GM23248 (cell line): ENCODE measurements around the gene RAD51D. TPM values are rescaled to one million over a fixed set of nuclear protein-coding genes. Genes with fewer than 3 reads are reported as not detected.

ENCODE experiments used
- DNase-seq: peaks from one replicate; pipeline ENCODE4 v3.0.0-alpha.2; 2015
- H2AFZ ChIP-seq: fragments of 200-600 bp; sonication (generic); 2 replicates; pipeline ENCODE4 v1.6.1; 2016; ENCODE audit warnings: antibody characterized with exemption
- H3F3A ChIP-seq: fragments of 200-600 bp; sonication (generic); 2 replicates; pipeline ENCODE4 v1.6.1; 2016; ENCODE audit warnings: mild to moderate bottlenecking, antibody characterized with exemption, mixed run types; ENCODE audit not compliant: insufficient read depth
- H3K27ac ChIP-seq: fragments of 200-600 bp; sonication (generic); 2 replicates; pipeline ENCODE4 v1.5.1; 2016; ENCODE audit warnings: mild to moderate bottlenecking
- H3K27me3 ChIP-seq: fragments of 200-600 bp; sonication (generic); replicated peaks from 2 replicates; pipeline ENCODE4 v1.6.1; 2016; ENCODE audit warnings: mild to moderate bottlenecking; ENCODE audit not compliant: insufficient read depth
- H3K36me3 ChIP-seq: fragments of 200-600 bp; sonication (generic); 2 replicates; pipeline ENCODE4 v1.6.1; 2016; ENCODE audit warnings: low read depth, mild to moderate bottlenecking
- H3K4me1 ChIP-seq: fragments of 200-600 bp; sonication (generic); 2 replicates; pipeline ENCODE4 v1.6.1; 2016; ENCODE audit warnings: mild to moderate bottlenecking; ENCODE audit not compliant: insufficient read depth
- H3K4me2 ChIP-seq: fragments of 200-600 bp; sonication (generic); one replicate; pipeline ENCODE4 v1.6.1; 2016; ENCODE audit warnings: mild to moderate bottlenecking; ENCODE audit not compliant: unreplicated experiment
- H3K4me3 ChIP-seq: fragments of 200-600 bp; sonication (generic); 2 replicates; pipeline ENCODE4 v1.5.1; 2016; ENCODE audit warnings: mild to moderate bottlenecking
- H3K79me2 ChIP-seq: fragments of 200-600 bp; sonication (generic); 2 replicates; pipeline ENCODE4 v1.6.1; 2016; ENCODE audit warnings: mild to moderate bottlenecking; ENCODE audit not compliant: insufficient read depth
- H3K9ac ChIP-seq: fragments of 200-600 bp; sonication (generic); 2 replicates; pipeline ENCODE4 v1.6.1; 2016; ENCODE audit warnings: mild to moderate bottlenecking
- H3K9me2 ChIP-seq: fragments of 200-600 bp; sonication (generic); 2 replicates; pipeline ENCODE4 v1.6.1; 2016; ENCODE audit warnings: mixed run types, mild to moderate bottlenecking, moderate library complexity; ENCODE audit not compliant: insufficient read depth
- H3K9me3 ChIP-seq: fragments of 200-600 bp; sonication (generic); one replicate; pipeline ENCODE4 v1.6.1; 2017; ENCODE audit warnings: low read depth
- H4K20me1 ChIP-seq: fragments of 200-600 bp; sonication (generic); 2 replicates; pipeline ENCODE4 v1.6.0; 2016; ENCODE audit not compliant: insufficient read depth
- EZH2 ChIP-seq: fragments of 200-600 bp; sonication (generic); IDR thresholded peaks from 2 replicates; pipeline ENCODE4 v1.6.1; 2018; ENCODE audit warnings: antibody characterized with exemption, mild to moderate bottlenecking; ENCODE audit not compliant: insufficient read depth, poor library complexity, severe bottlenecking
- EZH2phosphoT487 ChIP-seq: fragments of 200-600 bp; sonication (generic); IDR thresholded peaks from 2 replicates; pipeline ENCODE4 v1.6.1; 2018; ENCODE audit warnings: antibody characterized with exemption, moderate library complexity, mild to moderate bottlenecking, low read depth; ENCODE audit not compliant: insufficient read depth
- WGBS, 2 experiments: methylation state at CpG; one replicate each; pipeline ENCODE4 v1.1.6; 2015 to 2017; ENCODE audit warnings: low lambda C conversion rate in 2 of 2, low coverage in 1 of 2; ENCODE audit errors: missing lambda C conversion rate in 2 of 2; 5-methylcytosine and 5-hydroxymethylcytosine counted together
- in situ Hi-C: fragments of 300-500 bp; cut with MboI; formaldehyde crosslinking; loops from 2 replicates; pipeline ENCODE4 v1.15.0; 2020
- polyA plus RNA-seq: library from polyadenylated mRNA; unstranded; fragments of >200 nt; fragmentation: Nextera tagmentation; extraction: Ambion mirVana; gene quantifications from 2 replicates; pipeline ENCODE4 v1.2.1, GENCODE V29; 2016
- small RNA-seq: library from RNA; depleted of rRNA; stranded (forward); fragments of <200 nt; gene quantifications from one replicate; pipeline ENCODE3, GENCODE V24; 2014; ENCODE audit warnings: low read depth, low replicate concordance
- total RNA-seq: library from RNA; depleted of rRNA; stranded (reverse); fragments of >200 nt; shearing (Covaris generic); gene quantifications from 2 replicates; pipeline ENCODE4 v1.2.3, GENCODE V29; 2014; rRNA removed

The RAD51D gene
- total and polyA plus RNA-seq, 2 experiments from 2014 or later, result 7.7 to 9.9 TPM

DNA sequence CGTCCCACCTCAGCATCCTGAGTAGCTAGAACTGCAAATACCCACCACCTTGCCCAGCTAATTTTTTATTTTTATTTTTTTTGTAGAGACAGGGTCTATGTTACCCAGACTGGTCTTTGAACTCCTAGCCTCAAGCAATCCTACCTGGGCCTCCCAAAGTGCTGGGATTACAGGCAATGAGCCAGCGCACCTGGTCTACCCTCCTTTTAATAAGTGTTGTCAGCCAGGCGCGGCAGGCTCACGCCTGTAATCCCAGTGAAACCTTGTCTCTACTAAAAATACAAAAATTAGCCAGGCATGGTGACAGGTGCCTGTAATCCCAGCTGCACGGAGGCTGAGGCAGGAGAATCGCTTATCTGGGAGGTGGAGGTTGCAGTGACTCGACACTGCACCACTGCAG lies 75.5 kb downstream of the RAD51D start:
- Histone ChIP-seq H3K4me3 (no peak overlapping the region), H4K20me1 (no peaks in the 10 kb centered on the region), H3K9ac (no peak overlapping the region), H3K27ac (no peak overlapping the region), H3K4me1 (peaks cover 9% of the 10 kb centered on the region; the same call in 1 of the 2 replicates), H2AFZ (no peak overlapping the region), H3K9me2 (no peaks in the 10 kb centered on the region), H3K79me2 (peaks cover 16% of the 10 kb centered on the region), H3K36me3 (no peaks in the 10 kb centered on the region), H3K4me2 (no peak overlapping the region), H3K9me3 (no peaks in the 10 kb centered on the region), H3F3A (peaks cover 14% of the 10 kb centered on the region; the same call in 1 of the 2 replicates), H3K27me3 (no peaks in the 10 kb centered on the region)
- DNase-seq, result no peak
- WGBS, 2 experiments, result 93 to 96% methylated on average over 8 of the region's 8 CpGs
- TF ChIP-seq EZH2 (no peak), EZH2phosphoT487 (no peak)
- in situ Hi-C loops, result no loop called here

Small RNA genes within 50 kb of the gene (small RNA-seq; reads per million reads assigned to genes)
- gene AC004223.1, result not detected
- not detected for gene RNU6-840P

Other genes starting within 250 kb of the RAD51D start
- gene CCT6B, start 158.4 kb downstream of the RAD51D start, total RNA-seq, result 2.2 and 2.9 TPM in 2 replicates
- gene CCT6B, start 158.4 kb downstream of the RAD51D start, polyA plus RNA-seq, result 3.8 and 4.6 TPM in 2 replicates
- gene ZNF830, start 158.3 kb downstream of the RAD51D start, total RNA-seq, result 4.5 and 4.6 TPM in 2 replicates
- gene ZNF830, start 158.3 kb downstream of the RAD51D start, polyA plus RNA-seq, result 10.2 and 10.6 TPM in 2 replicates
- gene LIG3, start 139.3 kb downstream of the RAD51D start, total RNA-seq, result 14.4 and 22.0 TPM in 2 replicates
- 11.8 and 12.4 TPM in 2 replicates for gene LIG3, start 139.3 kb downstream of the RAD51D start, polyA plus RNA-seq
- 7.0 and 9.0 TPM in 2 replicates for gene RFFL, start 56.2 kb downstream of the RAD51D start, total RNA-seq
- gene RFFL, start 56.2 kb downstream of the RAD51D start, polyA plus RNA-seq, result 3.9 and 4.2 TPM in 2 replicates
- not detected in 2 replicates for gene FNDC8, start 1.8 kb upstream of the RAD51D start, total RNA-seq
- gene FNDC8, start 1.8 kb upstream of the RAD51D start, polyA plus RNA-seq, result not detected in 2 replicates
- 16.7 and 18.5 TPM in 2 replicates for gene NLE1, start 22.4 kb upstream of the RAD51D start, total RNA-seq
- 6.8 and 6.9 TPM in 2 replicates for gene NLE1, start 22.4 kb upstream of the RAD51D start, polyA plus RNA-seq
- gene UNC45B, start 28.0 kb upstream of the RAD51D start, total RNA-seq, result not detected in 2 replicates
- not detected in 2 replicates for gene UNC45B, start 28.0 kb upstream of the RAD51D start, polyA plus RNA-seq
- gene SLC35G3, start 74.5 kb upstream of the RAD51D start, total RNA-seq, result not detected in 2 replicates
- not detected in 2 replicates for gene SLC35G3, start 74.5 kb upstream of the RAD51D start, polyA plus RNA-seq
- 57.3 and 72.7 TPM in 2 replicates for gene SLFN5, start 123.2 kb upstream of the RAD51D start, total RNA-seq
- 33.4 and 33.9 TPM in 2 replicates for gene SLFN5, start 123.2 kb upstream of the RAD51D start, polyA plus RNA-seq